SU-DHL-6 (cell line): Measurements from ENCODE around the gene CLEC2D.
"Not testable (repeated sequence)": the region's sequence is repeated elsewhere in the genome, so short reads cannot be mapped to it uniquely, and the experiment has no call there.

ENCODE experiments used
- H2AFZ ChIP-seq: fragments of 200-600 bp; sonication (generic); 2 replicates; pipeline ENCODE4 v1.6.1; 2014; ENCODE audit warnings: low read depth, mild to moderate bottlenecking, moderate library complexity, mixed read lengths, antibody characterized with exemption, low read length; ENCODE audit not compliant: severe bottlenecking
- H3F3A ChIP-seq: fragments of 200-600 bp; shearing (Covaris generic); 2 replicates; pipeline ENCODE4 v1.6.0; 2016; ENCODE audit warnings: antibody characterized with exemption, mild to moderate bottlenecking; ENCODE audit not compliant: insufficient read depth
- H3K27ac ChIP-seq: fragments of 200-600 bp; sonication (generic); 2 replicates; pipeline ENCODE4 v1.5.1; 2016; ENCODE audit warnings: low read depth, mild to moderate bottlenecking, low read length, moderate library complexity, mixed read lengths
- H3K27me3 ChIP-seq: fragments of 200-600 bp; sonication (generic), shearing (Covaris generic); 2 replicates; pipeline ENCODE4 v1.6.0; 2014; ENCODE audit warnings: mild to moderate bottlenecking, low read length
- H3K36me3 ChIP-seq: fragments of 200-600 bp; sonication (generic); 2 replicates; pipeline ENCODE4 v1.6.1; 2014; ENCODE audit warnings: mild to moderate bottlenecking, low read length, mixed read lengths
- H3K4me2 ChIP-seq: fragments of 300-600, 200-600 bp; shearing (Covaris generic), sonication (generic); 2 replicates; pipeline ENCODE4 v1.6.0; 2014; ENCODE audit warnings: low read length, low read depth, mild to moderate bottlenecking; ENCODE audit not compliant: poor library complexity, severe bottlenecking
- H3K4me3 ChIP-seq: fragments of 200-600 bp; sonication (generic); 2 replicates; pipeline ENCODE4 v1.5.1; 2014; ENCODE audit warnings: antibody characterized with exemption, low read length, mild to moderate bottlenecking, mixed read lengths; ENCODE audit not compliant: insufficient read depth, poor library complexity, severe bottlenecking
- H3K79me2 ChIP-seq: fragments of 200-600 bp; sonication (generic); 2 replicates; pipeline ENCODE4 v1.6.1; 2014; ENCODE audit warnings: mild to moderate bottlenecking, low read length, moderate library complexity; ENCODE audit not compliant: insufficient read depth
- H3K9ac ChIP-seq: fragments of 200-600 bp; sonication (generic); 2 replicates; pipeline ENCODE4 v1.7.0; 2014; ENCODE audit warnings: mild to moderate bottlenecking, low read length
- H3K9me2 ChIP-seq: fragments of 200-600 bp; sonication (generic); replicated peaks from 2 replicates; pipeline ENCODE4 v1.6.1; 2014; ENCODE audit warnings: low read length; ENCODE audit not compliant: insufficient read depth
- H3K9me3 ChIP-seq: fragments of 200-600 bp; sonication (generic); 2 replicates; pipeline ENCODE4 v1.6.1; 2014; ENCODE audit warnings: low read length, mixed read lengths; ENCODE audit not compliant: insufficient read depth
- H4K20me1 ChIP-seq: fragments of 200-600 bp; sonication (generic); 2 replicates; pipeline ENCODE4 v1.6.1; 2014; ENCODE audit warnings: low read depth, mild to moderate bottlenecking, antibody characterized with exemption, low read length, moderate library complexity, mixed read lengths
- CTCF ChIP-seq: fragments of 200-600 bp; sonication (generic); IDR thresholded peaks from one replicate; pipeline ENCODE4 v1.5.1; 2017; ENCODE audit warnings: antibody characterized with exemption, mild to moderate bottlenecking, low read length, moderate library complexity; ENCODE audit not compliant: insufficient read depth, poor library complexity, severe bottlenecking
- EZH2phosphoT487 ChIP-seq: fragments of 200-600 bp; sonication (generic), shearing (Covaris generic); conservative IDR thresholded peaks from 2 replicates; pipeline ENCODE4 v1.6.1; 2018; ENCODE audit warnings: mild to moderate bottlenecking, antibody characterized with exemption, low read length, moderate library complexity, mixed read lengths

Gene CLEC2D

GRCh38 chr12:9667403-9668160, 1.9 kb upstream of the CLEC2D start:
- Histone ChIP-seq H3K9ac (peak overlapping the region; percentile 85), H3K9me2 (no peaks in the 10 kb centered on the region), H4K20me1 (no peaks in the 10 kb centered on the region), H3K4me3 (no peak overlapping the region), H3K4me2 (peak overlapping the region; percentile 100), H3K9me3 (no peaks in the 10 kb centered on the region), H2AFZ (no peak overlapping the region), H3F3A (peaks cover 46% of the 10 kb centered on the region), H3K27me3 (no peaks in the 10 kb centered on the region), H3K36me3 (0 out of 2 replicates have a peak, but pooled peaks cover 3% of the 10 kb centered on the region), H3K79me2 (peaks cover 29% of the 10 kb centered on the region), H3K27ac (peak overlapping the region; percentile 99)
- TF ChIP-seq EZH2phosphoT487, result no peak
- TF ChIP-seq CTCF, result no peak

- Histone ChIP-seq H4K20me1 (no peaks in the 10 kb centered on the region), H3F3A (peaks cover 52% of the 10 kb centered on the region), H3K27ac (peak overlapping the region; percentile 99), H3K36me3 (0 out of 2 replicates have a peak, but pooled peaks cover 3% of the 10 kb centered on the region), H3K4me3 (peak overlapping the region; percentile 28), H2AFZ (no peak overlapping the region), H3K79me2 (peaks cover 37% of the 10 kb centered on the region), H3K27me3 (no peaks in the 10 kb centered on the region), H3K4me2 (peak overlapping the region; percentile 100), H3K9me2 (no peaks in the 10 kb centered on the region), H3K9ac (peak overlapping the region; percentile 85), H3K9me3 (no peaks in the 10 kb centered on the region)
- TF ChIP-seq CTCF (no peak), EZH2phosphoT487 (no peak)
Measured at GRCh38 chr12:9668161-9669018, 1.1 kb upstream of the CLEC2D start.

GRCh38 chr12:9669019-9669326, 540 bp upstream of the CLEC2D start:
- peak overlapping the region; percentile 100 for H3K4me2 ChIP-seq
- H3K9me3 ChIP-seq, result no peaks in the 10 kb centered on the region
- H3K27me3 ChIP-seq, result no peaks in the 10 kb centered on the region
- peak overlapping the region; percentile 28 for H3K4me3 ChIP-seq
- H2AFZ ChIP-seq, result no peak overlapping the region
- no peak for TF ChIP-seq EZH2phosphoT487
- TF ChIP-seq CTCF, result no peak
- H4K20me1 ChIP-seq, result no peaks in the 10 kb centered on the region
- peak overlapping the region; percentile 99 for H3K27ac ChIP-seq
- H3K9me2 ChIP-seq, result no peaks in the 10 kb centered on the region
- H3K79me2 ChIP-seq, result peaks cover 43% of the 10 kb centered on the region
- 0 out of 2 replicates have a peak, but pooled peaks cover 3% of the 10 kb centered on the region for H3K36me3 ChIP-seq
- H3K9ac ChIP-seq, result peak overlapping the region; percentile 85
- peaks cover 56% of the 10 kb centered on the region for H3F3A ChIP-seq

GRCh38 chr12:9672340-9672739, 2.8 kb downstream of the CLEC2D start:
- not testable (repeated sequence) for H3K27me3 ChIP-seq, H3K9me3 ChIP-seq, H3K9me2 ChIP-seq, H2AFZ ChIP-seq, H4K20me1 ChIP-seq
- Histone ChIP-seq H3K4me2 (peak overlapping the region; percentile 90), H3K9ac (peak overlapping the region; percentile 85), H3F3A (peaks cover 70% of the 10 kb centered on the region), H3K27ac (peak overlapping the region; percentile 99), H3K36me3 (peaks cover 29% of the 10 kb centered on the region), H3K4me3 (peak overlapping the region; percentile 46), H3K79me2 (peaks cover 76% of the 10 kb centered on the region)
